ENCODE data around the gene ZNF740.

The ZNF740 gene

DNA sequence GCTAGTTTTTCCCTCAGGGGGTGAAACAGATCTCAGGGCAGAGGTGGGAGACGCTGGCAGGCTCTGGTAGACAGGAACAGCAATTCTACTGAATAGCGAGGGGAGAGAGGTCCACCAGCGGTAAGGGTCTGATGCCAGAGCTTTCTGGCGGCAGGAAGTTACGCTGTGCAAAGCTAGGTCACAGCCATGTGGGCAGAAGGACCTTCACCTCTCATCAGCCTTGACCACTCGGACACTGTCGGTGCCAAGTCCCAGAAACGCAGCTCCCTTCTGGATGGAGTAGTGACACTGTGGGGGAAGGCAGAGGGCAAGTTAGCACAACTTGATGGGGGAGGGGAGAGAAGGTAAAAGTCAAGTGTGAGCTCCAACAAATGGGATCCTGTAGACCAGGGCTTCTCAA, 10.3 kb upstream of the ZNF740 start:
- POLR2A ChIA-PET: interaction anchor here (0.7 to 2.9 kb wide), 4 partner anchors 8 to 497 kb away, joined by 3 to 18 read pairs (median 6); partner anchors contain the start of genes CSAD and ZNF740

GRCh38 chr12:53170876-53171724, 9.4 kb upstream of the ZNF740 start:
- Histone ChIP-seq H3K36me3 (ENCODE audit: control insufficient read depth in 2 of 2, insufficient read depth in 1 of 2, low read length in 2 of 2) (peaks cover 0 to 21% of the 10 kb centered on the region in 2 experiments; a peak in 2 of 3 replicates), H3K27ac (ENCODE audit: extremely low read depth, low read depth, low read length) (no peak overlapping the region; the same call in 1 of the 2 replicates), H3K4me3 (ENCODE audit: low read depth, low read length) (no peak overlapping the region), H3K4me1 (ENCODE audit: control insufficient read depth, insufficient read depth, low read length) (peaks cover 14% of the 10 kb centered on the region), H3K9me3 (ENCODE audit: control insufficient read depth, insufficient read depth, low read depth, low read length) (no peaks in the 10 kb centered on the region)
- TF ChIP-seq SP3 (tag by site-specific recombination; IDR thresholded peaks at IDR 0.05) (peak; percentile 37; the same call in 1 of the 2 replicates), ZNF529 (tag by site-specific recombination; IDR thresholded peaks at IDR 0.05; ENCODE audit: insufficient replicate concordance) (no peak), PRDM10 (tag by site-specific recombination; IDR thresholded peaks at IDR 0.05) (peak; percentile 71), ZNF692 (tag by site-specific recombination; IDR thresholded peaks at IDR 0.05) (no peak), RBAK (tag by site-specific recombination; IDR thresholded peaks at IDR 0.05) (no peak), ZFHX2 (tag by site-specific recombination; conservative IDR thresholded peaks at IDR 0.05) (0 out of 2 replicates have a peak, but pooled peaks have one; percentile 34)
- CTCF ChIA-PET: interaction anchor here (0.6 to 6.2 kb wide), 5 partner anchors 9 to 150 kb away, joined by 3 to 52 read pairs (median 3); partner anchors contain the start of gene ZNF740
- POLR2A ChIA-PET: interaction anchor here (1.5 to 2.9 kb wide), 4 partner anchors 10 to 123 kb away, joined by 3 to 18 read pairs (median 4); partner anchors contain the start of genes CSAD and ZNF740

More for the DNA sequence above, 10.3 kb upstream of the ZNF740 start:
- Histone ChIP-seq H3K27ac (ENCODE audit: extremely low read depth, low read depth, low read length) (no peak overlapping the region), H3K36me3 (ENCODE audit: control insufficient read depth in 2 of 2, insufficient read depth in 1 of 2, low read length in 2 of 2) (peaks cover 0 to 21% of the 10 kb centered on the region in 2 experiments; a peak in 2 of 3 replicates), H3K4me1 (ENCODE audit: control insufficient read depth, insufficient read depth, low read length) (peaks cover 12% of the 10 kb centered on the region), H3K9me3 (ENCODE audit: control insufficient read depth, insufficient read depth, low read depth, low read length) (no peaks in the 10 kb centered on the region), H3K4me3 (ENCODE audit: low read depth, low read length) (no peak overlapping the region)
- CTCF ChIA-PET: interaction anchor here (0.6 to 6.2 kb wide), 3 partner anchors 10 to 982 kb away, joined by 3 to 52 read pairs (median 4); partner anchors contain the start of gene ZNF740
- no peak for TF ChIP-seq ZNF426 (tag by site-specific recombination; IDR thresholded peaks at IDR 0.05)
- TF ChIP-seq ZNF433 (tag by site-specific recombination; IDR thresholded peaks at IDR 0.05; ENCODE audit: low read depth): no peak
- no peak for TF ChIP-seq MYNN (tag by site-specific recombination; IDR thresholded peaks at IDR 0.05; ENCODE audit: borderline replicate concordance)
- TF ChIP-seq PRDM10 (tag by site-specific recombination; IDR thresholded peaks at IDR 0.05): peak; percentile 59; the same call in 1 of the 2 replicates
